HL-60 (cell line): ENCODE results near the gene DOCK8.

Experiments used
- DNase-seq, 2 experiments: peaks; one replicate each; pipeline ENCODE4 v3.0.0-alpha.2; 2010 to 2020; ENCODE audit warnings: low read depth in 1 of 2, low spot score in 1 of 2
- H3K27ac ChIP-seq: fragments of 250-450 bp; sonication (Bioruptor Pico); replicated peaks from 2 replicates; pipeline ENCODE4 v1.5.1; 2020; ENCODE audit warnings: mild to moderate bottlenecking, moderate library complexity
- H3K27me3 ChIP-seq: fragments of 250-450 bp; sonication (Bioruptor Pico); 2 replicates; pipeline ENCODE4 v1.5.1; 2021; ENCODE audit warnings: mild to moderate bottlenecking, moderate library complexity; ENCODE audit not compliant: insufficient read depth, poor library complexity, severe bottlenecking
- H3K4me3 ChIP-seq: replicated peaks from 2 replicates; pipeline ENCODE4 v1.5.1; 2011; ENCODE audit warnings: mild to moderate bottlenecking, control low read depth, low read length; ENCODE audit not compliant: insufficient read depth
- GABPA ChIP-seq: IDR thresholded peaks from 2 replicates; pipeline ENCODE4 v1.6.1; 2012; ENCODE audit warnings: low read depth
- POLR2AphosphoS5 ChIP-seq: IDR thresholded peaks from 2 replicates; pipeline ENCODE4 v1.6.1; 2012; ENCODE audit warnings: low read depth
- SPI1 ChIP-seq: IDR thresholded peaks from 2 replicates; pipeline ENCODE4 v1.6.1; 2012; ENCODE audit warnings: low read depth, mild to moderate bottlenecking, borderline replicate concordance
- TF ChIP-seq, protein P1 (sequence below): IDR thresholded peaks from 2 replicates; pipeline ENCODE4 v1.6.1; 2012; ENCODE audit warnings: low read depth; ENCODE audit not compliant: insufficient replicate concordance
- TF ChIP-seq, protein P2 (sequence below): IDR thresholded peaks from one replicate; pipeline ENCODE4 v1.5.1; 2011; ENCODE audit warnings: low read length, control low read depth, inconsistent platforms; ENCODE audit not compliant: insufficient read depth

Gene DOCK8

GRCh38 chr9:278651-279050 is 64.0 kb downstream of the DOCK8 start:
- Histone ChIP-seq H3K27ac (no peak overlapping the region), H3K27me3 (no peaks in the 10 kb centered on the region), H3K4me3 (no peak overlapping the region)
- TF ChIP-seq, protein P1, sequence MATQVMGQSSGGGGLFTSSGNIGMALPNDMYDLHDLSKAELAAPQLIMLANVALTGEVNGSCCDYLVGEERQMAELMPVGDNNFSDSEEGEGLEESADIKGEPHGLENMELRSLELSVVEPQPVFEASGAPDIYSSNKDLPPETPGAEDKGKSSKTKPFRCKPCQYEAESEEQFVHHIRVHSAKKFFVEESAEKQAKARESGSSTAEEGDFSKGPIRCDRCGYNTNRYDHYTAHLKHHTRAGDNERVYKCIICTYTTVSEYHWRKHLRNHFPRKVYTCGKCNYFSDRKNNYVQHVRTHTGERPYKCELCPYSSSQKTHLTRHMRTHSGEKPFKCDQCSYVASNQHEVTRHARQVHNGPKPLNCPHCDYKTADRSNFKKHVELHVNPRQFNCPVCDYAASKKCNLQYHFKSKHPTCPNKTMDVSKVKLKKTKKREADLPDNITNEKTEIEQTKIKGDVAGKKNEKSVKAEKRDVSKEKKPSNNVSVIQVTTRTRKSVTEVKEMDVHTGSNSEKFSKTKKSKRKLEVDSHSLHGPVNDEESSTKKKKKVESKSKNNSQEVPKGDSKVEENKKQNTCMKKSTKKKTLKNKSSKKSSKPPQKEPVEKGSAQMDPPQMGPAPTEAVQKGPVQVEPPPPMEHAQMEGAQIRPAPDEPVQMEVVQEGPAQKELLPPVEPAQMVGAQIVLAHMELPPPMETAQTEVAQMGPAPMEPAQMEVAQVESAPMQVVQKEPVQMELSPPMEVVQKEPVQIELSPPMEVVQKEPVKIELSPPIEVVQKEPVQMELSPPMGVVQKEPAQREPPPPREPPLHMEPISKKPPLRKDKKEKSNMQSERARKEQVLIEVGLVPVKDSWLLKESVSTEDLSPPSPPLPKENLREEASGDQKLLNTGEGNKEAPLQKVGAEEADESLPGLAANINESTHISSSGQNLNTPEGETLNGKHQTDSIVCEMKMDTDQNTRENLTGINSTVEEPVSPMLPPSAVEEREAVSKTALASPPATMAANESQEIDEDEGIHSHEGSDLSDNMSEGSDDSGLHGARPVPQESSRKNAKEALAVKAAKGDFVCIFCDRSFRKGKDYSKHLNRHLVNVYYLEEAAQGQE: no peak
- TF ChIP-seq, protein P2, sequence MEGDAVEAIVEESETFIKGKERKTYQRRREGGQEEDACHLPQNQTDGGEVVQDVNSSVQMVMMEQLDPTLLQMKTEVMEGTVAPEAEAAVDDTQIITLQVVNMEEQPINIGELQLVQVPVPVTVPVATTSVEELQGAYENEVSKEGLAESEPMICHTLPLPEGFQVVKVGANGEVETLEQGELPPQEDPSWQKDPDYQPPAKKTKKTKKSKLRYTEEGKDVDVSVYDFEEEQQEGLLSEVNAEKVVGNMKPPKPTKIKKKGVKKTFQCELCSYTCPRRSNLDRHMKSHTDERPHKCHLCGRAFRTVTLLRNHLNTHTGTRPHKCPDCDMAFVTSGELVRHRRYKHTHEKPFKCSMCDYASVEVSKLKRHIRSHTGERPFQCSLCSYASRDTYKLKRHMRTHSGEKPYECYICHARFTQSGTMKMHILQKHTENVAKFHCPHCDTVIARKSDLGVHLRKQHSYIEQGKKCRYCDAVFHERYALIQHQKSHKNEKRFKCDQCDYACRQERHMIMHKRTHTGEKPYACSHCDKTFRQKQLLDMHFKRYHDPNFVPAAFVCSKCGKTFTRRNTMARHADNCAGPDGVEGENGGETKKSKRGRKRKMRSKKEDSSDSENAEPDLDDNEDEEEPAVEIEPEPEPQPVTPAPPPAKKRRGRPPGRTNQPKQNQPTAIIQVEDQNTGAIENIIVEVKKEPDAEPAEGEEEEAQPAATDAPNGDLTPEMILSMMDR: no peak
- DNase-seq: no peak

GRCh38 chr9:279674-280073 is 65.0 kb downstream of the DOCK8 start:
- Histone ChIP-seq H3K4me3 (no peak overlapping the region), H3K27ac (no peak overlapping the region), H3K27me3 (no peaks in the 10 kb centered on the region)
- TF ChIP-seq POLR2AphosphoS5 (no peak), SPI1 (no peak), GABPA (no peak)
- TF ChIP-seq, protein P1: no peak
- TF ChIP-seq, protein P2: no peak
- no peak for DNase-seq

DNA sequence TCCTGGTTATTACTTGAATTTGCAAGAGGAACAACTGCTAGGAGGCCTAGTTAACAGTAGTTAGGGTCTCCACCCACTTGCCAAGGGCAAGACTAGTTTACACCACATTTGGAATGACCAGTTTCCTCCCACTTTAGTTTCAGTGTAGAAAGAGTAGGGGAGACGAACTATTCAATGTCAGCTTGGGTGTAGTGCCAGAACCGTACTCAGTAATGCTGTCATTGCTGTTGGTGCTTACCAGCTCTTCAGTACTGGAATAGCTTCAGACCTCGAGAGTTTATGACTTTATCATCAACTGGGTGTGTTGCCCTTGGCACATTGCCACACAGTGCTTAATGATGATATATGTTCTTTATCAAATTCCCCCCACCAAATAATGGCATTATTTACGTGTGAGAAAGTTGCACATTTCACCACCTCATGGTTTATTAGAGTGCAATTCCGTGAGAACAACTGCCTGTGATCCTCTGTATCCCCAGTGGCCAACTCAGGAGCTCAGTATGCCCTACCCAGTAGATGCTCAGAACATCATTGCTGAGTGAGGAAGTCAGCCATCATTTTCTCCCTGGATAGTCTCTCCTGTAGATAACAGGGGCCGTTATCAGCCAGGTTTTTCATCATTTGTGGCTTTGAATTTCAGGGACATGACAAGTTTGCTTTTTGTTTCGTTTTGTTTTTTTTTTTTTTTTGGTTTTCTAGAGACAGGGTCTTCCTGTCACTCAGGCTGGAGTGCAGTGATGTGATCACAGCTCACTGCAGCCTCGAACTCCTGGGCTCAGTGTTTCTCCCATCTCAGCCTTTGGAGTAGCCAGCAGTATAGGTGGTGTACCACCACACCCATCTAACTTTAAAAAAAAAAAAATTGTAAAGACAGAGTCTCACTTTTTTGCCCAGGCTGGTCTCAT is 67.3 kb downstream of the DOCK8 start:
- TF ChIP-seq POLR2AphosphoS5 (no peak), GABPA (no peak), SPI1 (no peak)
- TF ChIP-seq, protein P2: no peak
- TF ChIP-seq, protein P1: no peak
- H3K27ac ChIP-seq: no peak overlapping the region
- DNase-seq: no peak
- H3K4me3 ChIP-seq: no peak overlapping the region
- no peaks in the 10 kb centered on the region for H3K27me3 ChIP-seq
